ENCODE data around the gene TBK1. TPM values are rescaled to one million over a fixed set of nuclear protein-coding genes. Genes with fewer than 3 reads are reported as not detected.
A peak's percentile ranks its signal among the peaks of the same experiment; 100 is the strongest.

TBK1 gene
- total and polyA plus RNA-seq, 2 of the 13 experiments (the other 11 are each of a cell fraction or from before 2014, with no cell fraction given): 10.3 to 25.2 TPM

- TF ChIP-seq SAFB2 (CRISPR knock-in tag; IDR thresholded peaks at IDR 0.05; ENCODE audit: borderline replicate concordance, low read depth): peak; percentile 72; the same call in 1 of the 2 replicates
- TF ChIP-seq IKZF4 (CRISPR knock-in tag; IDR thresholded peaks at IDR 0.05; ENCODE audit: borderline replicate concordance, low read depth, not compliant biosample characterization): no peak
- TF ChIP-seq ZNF619 (CRISPR knock-in tag; IDR thresholded peaks at IDR 0.05): no peak
- TF ChIP-seq ZNF280B (CRISPR knock-in tag; IDR thresholded peaks at IDR 0.05; ENCODE audit: borderline replicate concordance): no peak
- no peak for TF ChIP-seq ZNF12 (CRISPR knock-in tag; IDR thresholded peaks at IDR 0.05)
- no peak for TF ChIP-seq ZNF282 (IDR thresholded peaks at IDR 0.05; ENCODE audit: partially characterized antibody)
- no peak for TF ChIP-seq ZSCAN30 (CRISPR knock-in tag; IDR thresholded peaks at IDR 0.05)
- TF ChIP-seq MTF1 (CRISPR knock-in tag; IDR thresholded peaks at IDR 0.05): no peak
- peak; percentile 62 for TF ChIP-seq ZNF605 (CRISPR knock-in tag; IDR thresholded peaks at IDR 0.05)
- TF ChIP-seq BCL3 (CRISPR knock-in tag; IDR thresholded peaks at IDR 0.05): no peak
- TF ChIP-seq ZNF609 (CRISPR knock-in tag; IDR thresholded peaks at IDR 0.05; ENCODE audit: borderline replicate concordance): 0 out of 2 replicates have a peak, but pooled peaks have one; percentile 38
- peak; percentile 81 for TF ChIP-seq SAP130 (CRISPR knock-in tag; IDR thresholded peaks at IDR 0.05; ENCODE audit: low read depth)
- peak; percentile 67; the same call in 1 of the 2 replicates for TF ChIP-seq ZFP91 (CRISPR knock-in tag; IDR thresholded peaks at IDR 0.05; ENCODE audit: borderline replicate concordance)
- no peak; the same call in 1 of the 2 replicates for TF ChIP-seq CCDC6 (CRISPR knock-in tag; IDR thresholded peaks at IDR 0.05)
- 0 out of 2 replicates have a peak, but pooled peaks have one; percentile 25 for TF ChIP-seq ZNF549 (CRISPR knock-in tag; IDR thresholded peaks at IDR 0.05)
- TF ChIP-seq ZNF251 (CRISPR knock-in tag; IDR thresholded peaks at IDR 0.05): no peak
- no peak for TF ChIP-seq ARID3A (IDR thresholded peaks at IDR 0.05; ENCODE audit: low read depth, low read length)
Observed at GRCh38 chr12:64451687-64452558, at the start of gene TBK1 (continued).
